ENCODE data around the gene FIS1.
"Not testable (repeated sequence)": the region's sequence is repeated elsewhere in the genome, so short reads cannot be mapped to it uniquely, and the experiment has no call there.

FIS1 gene

GRCh38 chr7:101203740-101204738 is 40.8 kb downstream of the FIS1 start:
- DNase-seq (ENCODE audit: low spot score), result not testable (repeated sequence)

GRCh38 chr7:101202603-101202918 is 42.3 kb downstream of the FIS1 start:
- DNase-seq (ENCODE audit: low spot score), result no peak

- no peak for DNase-seq (ENCODE audit: low spot score)
Observed at GRCh38 chr7:101201695-101202602, 42.9 kb downstream of the FIS1 start.

DNA sequence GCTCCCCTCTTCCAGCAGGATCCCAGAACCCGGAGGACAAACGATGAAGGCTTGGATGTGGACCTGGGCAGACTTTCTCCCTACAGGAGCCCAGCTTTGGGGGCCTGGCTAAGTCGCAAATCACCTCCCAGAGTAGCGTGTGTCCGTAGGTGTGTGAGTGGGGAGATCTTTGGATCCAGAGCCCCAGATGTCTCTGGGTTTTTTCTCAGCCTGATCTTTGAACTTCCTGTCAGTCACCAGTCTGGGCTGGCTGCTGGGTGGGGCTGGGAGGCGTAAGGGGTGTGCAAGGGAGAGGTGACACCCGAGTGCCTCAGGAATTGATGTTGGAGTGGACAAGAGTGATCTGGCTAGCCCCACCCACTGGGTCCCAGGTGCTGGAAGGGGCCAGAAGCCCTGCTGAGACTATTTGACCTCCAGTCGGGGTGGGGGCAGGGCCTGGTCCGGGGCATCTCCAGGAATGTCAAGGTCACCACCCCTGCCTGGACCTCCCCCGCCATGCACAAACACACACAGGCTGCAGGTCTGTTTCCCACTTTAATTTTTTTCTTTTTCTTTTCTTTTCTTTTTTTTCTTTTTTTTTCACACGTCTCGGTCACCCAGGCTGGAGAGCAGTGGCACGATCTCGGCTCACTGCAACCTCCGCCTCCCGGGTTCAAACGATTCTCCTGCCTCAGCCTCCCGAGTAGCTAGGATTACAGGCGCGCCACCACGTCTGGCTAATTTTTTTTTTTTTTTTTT is 43.9 kb downstream of the FIS1 start, which contains the start of gene MOGAT3:
MOGAT3 (minus strand) TSS at position 175 of the 738 bp plus-strand sequence. CDS start 182 bp downstream, outside the sequence.
- DNase-seq (ENCODE audit: low spot score), result no peak

DNA sequence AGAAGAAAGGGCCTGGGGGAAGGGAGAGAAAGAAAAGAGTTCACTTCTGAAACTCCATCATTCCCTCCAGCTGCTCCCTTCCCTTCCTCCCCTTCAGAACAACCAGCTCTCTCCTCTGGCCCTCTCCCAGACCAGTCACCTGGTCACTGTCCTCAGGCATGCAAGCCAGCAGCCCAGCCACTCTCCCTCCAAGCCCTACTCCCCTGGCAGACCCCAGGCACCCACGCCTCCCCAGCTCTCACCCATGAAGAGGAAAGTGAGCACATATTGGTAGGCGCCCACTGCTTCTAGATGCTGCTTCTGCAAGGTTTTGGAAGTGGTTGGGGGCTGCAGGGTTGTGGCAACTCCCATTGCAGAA is 44.4 kb downstream of the FIS1 start:
- DNase-seq (ENCODE audit: low spot score), result no peak

DNA sequence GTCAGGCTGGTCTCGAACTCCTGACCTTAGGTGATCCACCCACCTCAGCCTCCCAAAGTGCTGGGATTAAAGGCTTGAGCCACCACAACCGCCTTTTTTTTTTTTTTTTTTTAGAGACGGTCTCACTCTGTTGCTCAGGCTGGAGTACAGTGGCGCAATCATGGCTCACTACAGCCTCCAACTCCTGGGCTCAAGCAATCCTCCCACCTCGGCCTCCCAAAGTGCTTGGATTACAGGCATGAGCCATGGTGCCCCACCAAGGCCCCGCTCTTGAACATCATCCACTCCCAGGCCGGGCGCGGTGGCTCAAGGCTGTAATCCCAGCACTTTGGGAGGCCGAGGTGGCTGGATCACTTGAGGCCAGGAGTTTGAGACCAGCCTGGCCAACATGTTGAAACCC is 45.4 kb downstream of the FIS1 start:
- DNase-seq (ENCODE audit: low spot score), result not testable (repeated sequence)

DNA sequence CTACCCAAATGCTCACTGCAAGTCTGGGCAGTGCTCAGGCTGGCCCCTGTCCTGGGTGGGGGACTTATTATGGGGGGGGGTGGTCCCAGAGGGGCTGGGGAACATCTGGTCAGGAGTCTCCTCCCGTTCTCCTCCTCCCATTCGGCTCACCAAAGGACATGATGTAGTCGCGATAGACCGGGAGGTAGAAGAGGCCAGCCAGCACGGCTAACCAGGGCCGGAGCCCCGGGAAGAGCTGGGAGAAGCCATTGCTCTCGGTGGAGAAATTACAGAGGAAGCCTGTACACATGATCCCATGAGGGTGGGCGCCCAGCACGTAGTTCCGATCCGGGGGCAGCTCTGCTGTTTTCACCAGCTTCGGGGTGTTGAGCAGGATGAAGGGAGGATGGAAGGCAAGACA is 46.4 kb downstream of the FIS1 start:
- DNase-seq (ENCODE audit: low spot score), result no peak

- DNase-seq (ENCODE audit: low spot score), result no peak
Observed at GRCh38 chr7:101197991-101198390, 46.9 kb downstream of the FIS1 start.

DNA sequence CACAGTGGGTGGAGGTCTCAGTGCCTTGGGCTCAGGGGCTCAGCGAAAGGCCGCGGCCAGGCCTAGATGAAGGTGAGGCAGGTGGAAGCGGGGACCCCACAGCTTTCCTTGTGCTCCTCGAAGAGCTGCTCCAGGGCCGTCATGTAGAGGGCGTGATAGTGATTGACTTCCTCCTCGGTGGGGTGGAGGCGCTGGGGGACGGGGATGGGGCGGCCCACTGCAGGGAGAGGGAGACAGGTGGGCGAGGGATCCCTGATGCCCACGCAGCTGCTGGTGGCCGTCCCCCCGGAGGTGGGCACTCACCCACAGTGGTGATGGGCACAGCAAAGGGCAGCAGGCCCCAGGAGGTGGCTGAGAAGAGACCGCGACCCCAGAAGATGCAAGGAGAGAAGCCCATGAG is 49.0 kb downstream of the FIS1 start:
- no peak for DNase-seq (ENCODE audit: low spot score)
